Breast epithelium (tissue), 4 donors: ENCODE results near the gene VPS35L. TPM values are rescaled to one million over a fixed set of nuclear protein-coding genes. Genes with fewer than 3 reads are reported as not detected.
A peak's percentile ranks its signal among the peaks of the same experiment; 100 is the strongest.

ENCODE experiments used
- DNase-seq, 2 donors: peaks; one replicate each; pipeline ENCODE4 v3.0.0-alpha.2; 2019; ENCODE audit warnings: low spot score in 2 of 2
- H3K27ac ChIP-seq, 2 donors: fragments of 200-600 bp; sonication (generic) in 1 of 2; one replicate each; pipeline ENCODE4 v1.5.1; 2016 to 2019; ENCODE audit warnings: mild to moderate bottlenecking in 1 of 2
- H3K27me3 ChIP-seq, 2 donors: fragments of 200-600 bp; sonication (generic) in 1 of 2; one replicate each; pipeline versions ENCODE4 v1.5.1 to v1.6.0; 2017 to 2019; ENCODE audit warnings: control low read depth in 1 of 2, mild to moderate bottlenecking in 1 of 2
- H3K36me3 ChIP-seq: fragments of 200-600 bp; one replicate; pipeline ENCODE4 v1.5.1; 2019
- H3K4me1 ChIP-seq, 2 donors: fragments of 200-600 bp; sonication (generic); one replicate each; pipeline ENCODE4 v1.5.1; 2016 to 2019; ENCODE audit warnings: control low read depth in 1 of 2
- H3K4me3 ChIP-seq, 3 donors: fragments of 200-600 bp; sonication (generic); 1 replicate in 2 of 3; 2 replicates in 1 of 3; pipeline ENCODE4 v1.5.1; 2016 to 2019; ENCODE audit warnings: mild to moderate bottlenecking in 3 of 3, moderate library complexity in 2 of 3
- H3K9me3 ChIP-seq, 2 donors: fragments of 200-600 bp; sonication (generic) in 1 of 2; one replicate each; pipeline ENCODE4 v1.5.1; 2016 to 2019; ENCODE audit warnings: control low read depth in 1 of 2
- POLR2A ChIP-seq: fragments of 450-650 bp; IDR thresholded peaks from one replicate; pipeline ENCODE4 v1.6.1; 2016; ENCODE audit warnings: antibody characterized with exemption, mild to moderate bottlenecking, moderate library complexity
- POLR2AphosphoS5 ChIP-seq, 3 donors: sonication (generic); formaldehyde crosslinking; IDR thresholded peaks; one replicate each; pipeline ENCODE4 v1.6.1; 2017; ENCODE audit warnings: antibody characterized with exemption in 3 of 3
- intact Hi-C: fragments of 100-400 bp; cut with DNase I; formaldehyde crosslinking; loops from one replicate; pipeline ENCODE4 v1.15.1; 2023; ENCODE audit warnings: low total_unique reads
- total RNA-seq, 3 donors: library from RNA; depleted of rRNA; stranded (reverse); fragments of >200 nt; gene quantifications; one replicate each; pipeline ENCODE4 v1.1.0, GENCODE V29; 2016
- TF ChIP-seq, protein P1 (sequence below), 3 donors: fragments of 450-650 bp; IDR thresholded peaks; one replicate each; pipeline ENCODE4 v1.5.1; 2016 to 2017; ENCODE audit warnings: antibody characterized with exemption in 3 of 3, mild to moderate bottlenecking in 3 of 3, moderate library complexity in 3 of 3

VPS35L gene
- total RNA-seq, 3 donors from 2014 or later = 36.4 to 43.3 (median 40.5) TPM

DNA sequence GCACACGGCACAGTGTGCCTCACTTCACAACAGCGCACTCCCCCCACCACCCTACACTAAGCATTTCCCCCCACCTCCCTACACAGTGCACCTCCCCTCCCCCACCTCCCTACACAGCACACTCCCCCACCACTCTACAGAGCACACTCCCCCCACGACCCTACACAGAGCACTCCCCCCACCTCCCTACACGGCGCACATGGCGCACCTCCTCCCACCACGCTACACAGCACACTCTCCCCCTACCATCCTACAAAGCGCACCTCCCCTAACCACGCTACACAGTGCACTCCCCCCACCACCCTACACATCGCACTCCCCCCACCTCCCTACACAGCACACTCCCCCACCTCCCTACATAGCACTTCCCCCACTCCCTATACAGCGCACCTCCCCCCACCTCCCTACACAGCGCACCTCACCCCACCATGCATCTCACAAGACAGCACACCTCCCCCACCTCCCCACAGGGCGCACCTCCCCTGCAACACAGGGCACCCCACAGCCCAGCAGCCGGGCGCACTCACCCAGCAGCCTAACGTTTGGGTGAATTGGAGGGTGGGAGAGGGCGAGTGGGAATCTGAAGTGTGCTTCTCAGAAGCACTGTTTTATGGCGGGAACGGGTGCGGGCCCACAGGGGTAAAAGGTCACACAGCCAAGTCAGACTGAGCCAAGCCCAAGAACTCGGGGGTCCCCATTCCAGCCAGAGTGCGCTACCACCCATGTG, 152.2 kb downstream of the VPS35L start:
- no peak for TF ChIP-seq POLR2A
- TF ChIP-seq, protein P1, sequence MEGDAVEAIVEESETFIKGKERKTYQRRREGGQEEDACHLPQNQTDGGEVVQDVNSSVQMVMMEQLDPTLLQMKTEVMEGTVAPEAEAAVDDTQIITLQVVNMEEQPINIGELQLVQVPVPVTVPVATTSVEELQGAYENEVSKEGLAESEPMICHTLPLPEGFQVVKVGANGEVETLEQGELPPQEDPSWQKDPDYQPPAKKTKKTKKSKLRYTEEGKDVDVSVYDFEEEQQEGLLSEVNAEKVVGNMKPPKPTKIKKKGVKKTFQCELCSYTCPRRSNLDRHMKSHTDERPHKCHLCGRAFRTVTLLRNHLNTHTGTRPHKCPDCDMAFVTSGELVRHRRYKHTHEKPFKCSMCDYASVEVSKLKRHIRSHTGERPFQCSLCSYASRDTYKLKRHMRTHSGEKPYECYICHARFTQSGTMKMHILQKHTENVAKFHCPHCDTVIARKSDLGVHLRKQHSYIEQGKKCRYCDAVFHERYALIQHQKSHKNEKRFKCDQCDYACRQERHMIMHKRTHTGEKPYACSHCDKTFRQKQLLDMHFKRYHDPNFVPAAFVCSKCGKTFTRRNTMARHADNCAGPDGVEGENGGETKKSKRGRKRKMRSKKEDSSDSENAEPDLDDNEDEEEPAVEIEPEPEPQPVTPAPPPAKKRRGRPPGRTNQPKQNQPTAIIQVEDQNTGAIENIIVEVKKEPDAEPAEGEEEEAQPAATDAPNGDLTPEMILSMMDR (IDR thresholded peaks at IDR 0.05) = no peak
- TF ChIP-seq POLR2AphosphoS5 (IDR thresholded peaks at IDR 0.05) = no peak
- Histone ChIP-seq H3K4me3 (no peak overlapping the region), H3K9me3 (no peaks in the 10 kb centered on the region), H3K27me3 (no peaks in the 10 kb centered on the region), H3K27ac (peak overlapping the region in 1 of 2 donors; percentile 52), H3K36me3 (no peaks in the 10 kb centered on the region), H3K4me1 (no peaks in the 10 kb centered on the region)
- DNase-seq = no peak
- intact Hi-C loops = no loop called here

DNA sequence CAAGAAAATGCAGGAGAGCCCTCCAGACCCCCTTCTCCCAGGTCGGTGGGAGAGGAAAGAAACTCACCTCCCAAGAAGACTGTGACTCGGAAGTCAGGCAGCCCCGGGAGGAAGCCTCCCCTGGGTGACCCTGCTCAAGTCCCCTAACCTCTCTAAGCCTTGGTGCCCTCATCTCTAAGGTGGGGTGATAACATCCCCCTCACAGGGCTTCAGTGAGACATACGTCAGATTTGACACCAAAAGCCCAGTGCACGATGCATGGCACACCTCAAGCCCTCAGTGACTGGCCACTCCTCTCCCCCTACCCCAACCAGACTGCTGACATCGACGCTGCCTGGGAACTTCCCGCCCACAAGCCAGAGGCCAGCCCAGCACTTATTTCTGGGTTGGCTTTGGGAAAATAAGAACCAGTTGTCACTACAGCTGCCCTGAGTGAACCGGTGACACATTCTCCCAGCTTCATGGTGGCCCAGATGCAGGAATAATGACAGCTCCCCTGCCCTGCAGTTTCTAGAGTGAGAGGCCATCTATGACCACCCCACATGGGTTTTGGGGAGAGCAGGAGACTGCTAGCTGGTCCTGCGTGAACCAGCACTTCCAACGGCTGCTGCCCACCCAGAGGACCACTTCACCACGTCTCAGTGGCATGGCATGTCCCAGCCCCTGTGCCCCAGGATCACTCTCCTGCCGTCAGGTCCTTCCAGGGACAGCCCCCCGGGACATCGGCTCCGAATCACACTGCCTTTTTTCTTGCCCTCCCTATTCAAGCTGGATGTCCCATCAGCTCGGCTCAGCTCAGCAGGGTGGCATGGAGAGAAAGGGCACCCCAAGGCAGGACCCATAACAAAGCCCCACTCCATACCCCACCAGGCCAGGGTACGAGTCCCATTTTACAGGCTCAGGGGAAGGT, 153.0 kb downstream of the VPS35L start:
- Histone ChIP-seq H3K9me3 (no peaks in the 10 kb centered on the region), H3K4me1 (no peaks in the 10 kb centered on the region), H3K27ac (peak overlapping the region in 1 of 2 donors; percentile 52), H3K36me3 (no peaks in the 10 kb centered on the region), H3K4me3 (no peak overlapping the region), H3K27me3 (no peaks in the 10 kb centered on the region)
- no peak for DNase-seq
- TF ChIP-seq, protein P1 (IDR thresholded peaks at IDR 0.05) = no peak
- TF ChIP-seq POLR2A = no peak
- no peak for TF ChIP-seq POLR2AphosphoS5 (IDR thresholded peaks at IDR 0.05)
- intact Hi-C loops = no loop called here

DNA sequence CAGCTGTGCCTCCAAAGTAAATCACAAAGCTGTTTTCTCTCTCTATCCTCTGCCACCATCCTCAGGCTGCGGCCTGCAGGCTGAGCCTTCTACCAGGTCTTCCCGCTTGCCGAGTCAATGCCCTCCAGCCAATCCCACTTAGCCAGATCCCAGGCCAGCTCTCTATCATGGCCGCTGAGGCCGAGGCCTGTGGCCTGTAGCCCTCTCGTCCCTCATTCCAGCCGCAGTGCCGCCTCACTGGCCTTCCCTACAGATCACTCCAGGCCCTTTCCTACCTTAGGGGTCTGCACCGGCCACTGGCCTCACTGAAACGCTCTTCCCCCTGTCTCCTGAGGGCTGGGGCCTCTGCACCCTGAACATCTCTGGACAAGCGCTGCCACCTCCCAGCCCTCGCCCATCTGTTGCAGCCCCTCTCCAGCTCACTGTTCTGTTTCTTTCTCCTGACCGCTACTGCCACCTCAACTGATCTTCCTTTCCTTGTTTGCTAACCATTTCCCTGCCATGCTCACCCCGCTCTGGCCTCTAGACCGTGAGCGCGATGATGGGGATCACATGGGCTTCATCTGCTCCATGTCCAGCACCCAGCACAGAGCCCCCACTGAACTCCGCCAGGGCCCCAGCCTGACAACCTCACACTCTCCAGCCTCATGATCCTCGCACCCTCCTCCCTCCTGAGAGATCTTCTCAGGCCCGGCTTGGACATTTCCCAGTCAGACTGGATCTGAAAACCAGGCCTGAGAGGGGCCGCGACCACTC, 154.1 kb downstream of the VPS35L start:
- TF ChIP-seq POLR2AphosphoS5 (IDR thresholded peaks at IDR 0.05) (no peak), POLR2A (no peak)
- TF ChIP-seq, protein P1 (IDR thresholded peaks at IDR 0.05) = no peak
- Histone ChIP-seq H3K9me3 (no peaks in the 10 kb centered on the region), H3K4me1 (no peaks in the 10 kb centered on the region), H3K27me3 (no peaks in the 10 kb centered on the region), H3K36me3 (no peaks in the 10 kb centered on the region), H3K27ac (peak overlapping the region in 1 of 2 donors; percentile 48), H3K4me3 (no peak overlapping the region)
- intact Hi-C loops = loop anchor here (10.0 kb wide), 1 partner anchor 175 kb away; the partner anchor contains the start of gene GPRC5B
- no peak for DNase-seq

DNA sequence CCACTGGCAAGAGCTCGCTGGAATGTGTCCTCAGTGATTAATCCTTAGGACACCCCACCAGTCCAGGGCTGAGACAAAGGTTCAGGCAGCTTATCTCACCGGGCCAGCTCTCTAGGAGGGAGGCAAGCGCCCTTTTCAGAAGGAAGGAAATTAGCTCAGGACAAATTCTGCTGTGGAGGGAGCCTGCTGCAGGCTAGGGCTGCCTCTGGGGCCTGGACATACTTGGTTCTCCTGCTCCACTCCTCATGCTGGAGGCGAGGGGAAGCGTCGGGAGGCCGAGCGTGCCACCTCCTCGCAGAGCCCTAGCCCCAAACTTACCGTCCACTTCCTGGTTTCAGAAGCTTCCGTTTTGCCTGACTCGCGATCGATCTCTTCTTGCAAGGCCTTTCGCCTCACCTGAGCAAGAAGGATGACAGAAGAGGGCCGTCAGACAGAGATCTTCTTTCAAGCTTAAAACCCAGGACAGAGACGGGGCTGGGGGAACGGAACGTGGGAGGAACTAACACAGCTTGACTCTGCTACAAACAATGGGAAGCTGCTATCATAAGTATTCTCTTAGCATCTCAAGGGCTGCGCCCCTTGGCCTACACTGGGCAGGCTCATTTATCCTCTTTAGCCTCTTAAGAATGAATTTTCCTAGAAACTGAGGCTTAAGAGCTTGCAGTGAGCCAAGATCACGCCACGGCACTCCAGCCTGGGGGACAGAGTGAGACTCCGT, 154.8 kb downstream of the VPS35L start:
- Histone ChIP-seq H3K4me3 (no peak overlapping the region), H3K27ac (peak overlapping the region in 1 of 2 donors; percentile 48)
- DNase-seq = no peak

More for the DNA sequence above, 154.8 kb downstream of the VPS35L start:
- intact Hi-C loops = loop anchor here (10.0 kb wide), 1 partner anchor 174 kb away; the partner anchor contains the start of gene GPRC5B
- no peaks in the 10 kb centered on the region for H3K4me1 ChIP-seq
- TF ChIP-seq POLR2AphosphoS5 (IDR thresholded peaks at IDR 0.05) = no peak
- TF ChIP-seq, protein P1 (IDR thresholded peaks at IDR 0.05) = no peak
- TF ChIP-seq POLR2A = no peak
- no peaks in the 10 kb centered on the region for H3K36me3 ChIP-seq
- no peaks in the 10 kb centered on the region for H3K27me3 ChIP-seq
- H3K9me3 ChIP-seq = no peaks in the 10 kb centered on the region
